Sigmoid colon (tissue), 7 donors: ENCODE results near the gene ARID5B. TPM values are rescaled to one million over a fixed set of nuclear protein-coding genes. Genes with fewer than 3 reads are reported as not detected.

Source experiments
- DNase-seq: peaks from one replicate; pipeline ENCODE4 v3.0.0-alpha.2; 2019
- H3K27ac ChIP-seq, 4 donors: fragments of 200-600 bp; sonication (generic); one replicate each; pipeline ENCODE4 v1.5.1; 2016 to 2019; ENCODE audit warnings: mild to moderate bottlenecking in 1 of 4
- H3K27me3 ChIP-seq, 3 donors: fragments of 200-600 bp; sonication (generic); one replicate each; pipeline ENCODE4 v1.5.1; 2019; ENCODE audit warnings: mild to moderate bottlenecking in 1 of 3
- H3K36me3 ChIP-seq, 4 donors: fragments of 200-600 bp; sonication (generic); one replicate each; pipeline ENCODE4 v1.5.1; 2016 to 2019
- H3K4me1 ChIP-seq, 4 donors: fragments of 200-600 bp; sonication (generic); one replicate each; pipeline ENCODE4 v1.5.1; 2017 to 2019
- H3K4me3 ChIP-seq, 4 donors: fragments of 200-600 bp; sonication (generic); one replicate each; pipeline ENCODE4 v1.5.1; 2017 to 2019; ENCODE audit warnings: mild to moderate bottlenecking in 2 of 4, moderate library complexity in 1 of 4
- H3K9me3 ChIP-seq, 4 donors: fragments of 200-600 bp in 3 of 4; sonication (generic) in 3 of 4; one replicate each; pipeline versions ENCODE4 v1.5.1 to v1.6.1; 2013 to 2019
- EP300 ChIP-seq, 4 donors: sonication (generic); formaldehyde crosslinking; IDR thresholded peaks; one replicate each; pipeline ENCODE4 v1.6.1; 2017; ENCODE audit warnings: antibody characterized with exemption in 4 of 4
- POLR2A ChIP-seq, 2 donors: fragments of 450-650 bp; IDR thresholded peaks; one replicate each; pipeline ENCODE4 v1.6.1; 2016; ENCODE audit warnings: antibody characterized with exemption in 2 of 2, mild to moderate bottlenecking in 2 of 2, moderate library complexity in 2 of 2
- POLR2AphosphoS5 ChIP-seq, 4 donors: sonication (generic); formaldehyde crosslinking; IDR thresholded peaks; one replicate each; pipeline ENCODE4 v1.6.1; 2017; ENCODE audit warnings: antibody characterized with exemption in 4 of 4
- WGBS, 2 donors: extraction: QIAGEN DNeasy Blood & Tissue Kit; methylation state at CpG; one replicate each; pipeline ENCODE4 v1.1.7; 2013; 5-methylcytosine and 5-hydroxymethylcytosine counted together
- intact Hi-C: fragments of 100-400 bp; cut with DNase I; formaldehyde crosslinking; loops from one replicate; pipeline ENCODE4 v1.15.1; 2023
- polyA plus RNA-seq, 3 donors: library from polyadenylated mRNA; stranded (reverse); fragments of 200-250 nt; gene quantifications; one replicate each; pipeline ENCODE4 v1.2.3, GENCODE V29; 2013
- total RNA-seq, 4 donors: library from RNA; depleted of rRNA; stranded (reverse); fragments of >200 nt; gene quantifications; one replicate each; pipeline ENCODE4 v1.1.0, GENCODE V29; 2016
- TF ChIP-seq, protein P1 (sequence below), 4 experiments: fragments of 450-650 bp in 3 of 4; fragments of 200-600 bp in 1 of 4; IDR thresholded peaks; one replicate each; pipeline ENCODE4 v1.5.1; 2016 to 2019; ENCODE audit warnings: antibody characterized with exemption in 4 of 4, mild to moderate bottlenecking in 3 of 4, moderate library complexity in 2 of 4
- donor health status: healthy with polysubstance abuse.
- donor health status: Bipolar disorder and iron deficiency.
- donor health status: healthy.

Gene ARID5B
- total and polyA plus RNA-seq, 7 donors = 2.3 to 109 (median 29.6) TPM

DNA sequence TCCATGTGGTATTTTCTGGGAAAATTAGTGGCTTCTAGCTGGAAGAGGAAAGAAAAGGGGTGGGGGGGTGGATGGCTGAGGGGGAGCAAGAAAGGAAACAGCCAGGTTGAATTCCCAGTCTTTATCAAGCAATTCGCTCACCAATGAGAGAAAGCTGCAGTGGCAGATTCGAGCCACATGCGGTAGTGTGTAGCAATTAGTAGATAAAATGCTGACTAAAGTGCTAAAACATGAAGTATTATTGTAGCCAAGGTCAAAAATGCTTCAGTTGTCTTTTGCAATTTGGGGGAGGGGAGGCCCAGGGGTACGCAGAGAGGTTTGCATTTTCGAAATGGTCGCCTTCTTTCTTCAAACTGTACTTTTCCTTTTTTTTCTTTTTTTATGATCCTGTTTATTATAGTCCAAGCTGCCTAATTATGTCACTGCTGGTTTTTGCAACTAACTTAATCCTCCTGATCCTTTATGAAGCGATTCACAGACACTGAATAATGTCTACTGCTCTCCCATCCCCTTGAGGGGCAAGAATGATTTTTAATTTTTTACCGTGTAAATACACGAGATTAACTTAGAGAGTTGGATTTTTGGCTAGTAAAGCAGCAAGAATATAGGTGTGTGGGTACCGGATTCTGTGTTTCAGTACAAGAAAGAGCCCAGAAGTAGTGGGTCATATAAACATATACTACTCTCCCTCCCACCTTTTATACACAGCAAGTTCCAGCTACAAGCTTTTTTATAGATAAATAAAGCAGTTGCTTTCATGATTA is 3.6 kb upstream of the ARID5B start:
- TF ChIP-seq, protein P1, sequence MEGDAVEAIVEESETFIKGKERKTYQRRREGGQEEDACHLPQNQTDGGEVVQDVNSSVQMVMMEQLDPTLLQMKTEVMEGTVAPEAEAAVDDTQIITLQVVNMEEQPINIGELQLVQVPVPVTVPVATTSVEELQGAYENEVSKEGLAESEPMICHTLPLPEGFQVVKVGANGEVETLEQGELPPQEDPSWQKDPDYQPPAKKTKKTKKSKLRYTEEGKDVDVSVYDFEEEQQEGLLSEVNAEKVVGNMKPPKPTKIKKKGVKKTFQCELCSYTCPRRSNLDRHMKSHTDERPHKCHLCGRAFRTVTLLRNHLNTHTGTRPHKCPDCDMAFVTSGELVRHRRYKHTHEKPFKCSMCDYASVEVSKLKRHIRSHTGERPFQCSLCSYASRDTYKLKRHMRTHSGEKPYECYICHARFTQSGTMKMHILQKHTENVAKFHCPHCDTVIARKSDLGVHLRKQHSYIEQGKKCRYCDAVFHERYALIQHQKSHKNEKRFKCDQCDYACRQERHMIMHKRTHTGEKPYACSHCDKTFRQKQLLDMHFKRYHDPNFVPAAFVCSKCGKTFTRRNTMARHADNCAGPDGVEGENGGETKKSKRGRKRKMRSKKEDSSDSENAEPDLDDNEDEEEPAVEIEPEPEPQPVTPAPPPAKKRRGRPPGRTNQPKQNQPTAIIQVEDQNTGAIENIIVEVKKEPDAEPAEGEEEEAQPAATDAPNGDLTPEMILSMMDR (IDR thresholded peaks at IDR 0.05) = peak; percentile 21 to 52 (median 44)
- TF ChIP-seq EP300 (IDR thresholded peaks at IDR 0.05) = no peak
- TF ChIP-seq POLR2AphosphoS5 (IDR thresholded peaks at IDR 0.05) = peak in 1 of 4 donors; percentile 24
- 9 to 40% methylated on average over 10 of the region's 10 CpGs for WGBS, 2 donors
- no peaks in the 10 kb centered on the region for H3K9me3 ChIP-seq
- H3K27me3 ChIP-seq = no peaks in the 10 kb centered on the region
- peak overlapping the region in 3 of 4 donors; percentile 30 to 98 (median 36) for H3K27ac ChIP-seq
- intact Hi-C loops = no loop called here
- H3K4me3 ChIP-seq = peak overlapping the region in 3 of 4 donors; percentile 36 to 40 (median 37)
- DNase-seq = peak; percentile 70
- no peaks in the 10 kb centered on the region for H3K36me3 ChIP-seq
- H3K4me1 ChIP-seq = peaks cover 0 to 31% (median 19%) of the 10 kb centered on the region in 4 donors

DNA sequence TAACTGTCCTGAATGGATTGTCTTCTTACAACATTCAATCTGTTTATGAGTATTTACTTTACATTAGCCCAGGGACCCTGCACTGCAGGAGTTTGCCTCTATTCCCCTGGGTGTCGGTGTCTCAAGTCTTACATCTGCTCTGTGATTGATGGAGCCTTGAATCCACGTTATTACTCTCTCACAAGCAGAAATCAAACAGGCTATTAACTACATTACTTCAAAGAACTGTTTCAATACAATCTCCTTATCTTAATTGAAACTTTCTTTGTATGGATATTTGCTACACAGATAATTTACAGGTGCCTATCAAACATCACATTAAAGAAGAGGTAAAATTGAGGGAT is 3.1 kb upstream of the ARID5B start:
- Histone ChIP-seq H3K9me3 (no peaks in the 10 kb centered on the region), H3K36me3 (no peaks in the 10 kb centered on the region), H3K27me3 (no peaks in the 10 kb centered on the region), H3K27ac (peak overlapping the region in 3 of 4 donors; percentile 30 to 98 (median 36)), H3K4me3 (no peak overlapping the region), H3K4me1 (peaks cover 0 to 31% (median 19%) of the 10 kb centered on the region in 4 donors)
- TF ChIP-seq POLR2AphosphoS5 (IDR thresholded peaks at IDR 0.05) (no peak), POLR2A (IDR thresholded peaks at IDR 0.05) (no peak), EP300 (IDR thresholded peaks at IDR 0.05) (no peak)
- TF ChIP-seq, protein P1 (IDR thresholded peaks at IDR 0.05) = no peak
- WGBS, 2 donors = 8 to 30% methylated on average over 2 of the region's 2 CpGs
- no peak for DNase-seq
- intact Hi-C loops = no loop called here

DNA sequence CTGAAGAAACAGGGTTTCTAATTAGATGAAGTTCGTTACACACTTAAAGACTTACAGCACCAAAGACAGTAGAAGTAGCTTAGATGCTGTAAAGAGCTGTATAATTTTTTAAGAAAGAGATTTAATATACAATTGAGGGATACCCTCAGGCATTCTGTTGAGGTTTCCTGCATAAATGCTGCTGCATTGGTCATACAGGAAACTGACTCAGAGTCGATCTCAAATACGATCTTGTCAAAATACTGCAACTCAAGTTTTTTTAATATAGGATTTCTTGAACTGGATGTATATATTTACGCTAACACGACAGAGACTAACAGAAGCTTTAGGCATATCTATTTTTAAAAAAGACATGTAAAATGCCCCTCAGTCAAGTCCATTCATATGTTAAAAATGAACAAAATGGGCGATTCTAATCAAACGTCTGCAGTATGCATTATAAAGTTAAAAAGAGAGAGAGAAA is 2.4 kb upstream of the ARID5B start:
- TF ChIP-seq, protein P1 (IDR thresholded peaks at IDR 0.05) = no peak
- no peak for TF ChIP-seq POLR2AphosphoS5 (IDR thresholded peaks at IDR 0.05)
- TF ChIP-seq EP300 (IDR thresholded peaks at IDR 0.05) = no peak
- TF ChIP-seq POLR2A (IDR thresholded peaks at IDR 0.05) = no peak
- no peak for DNase-seq
- H3K4me3 ChIP-seq = no peak overlapping the region
- intact Hi-C loops = no loop called here
- H3K27me3 ChIP-seq = no peaks in the 10 kb centered on the region
- H3K9me3 ChIP-seq = no peaks in the 10 kb centered on the region
- peak overlapping the region; percentile 93 to 98 (median 96) for H3K27ac ChIP-seq
- no peaks in the 10 kb centered on the region for H3K36me3 ChIP-seq
- 19 to 29% methylated on average over 7 of the region's 7 CpGs for WGBS, 2 donors
- H3K4me1 ChIP-seq = peaks cover 0 to 32% (median 20%) of the 10 kb centered on the region in 4 donors

DNA sequence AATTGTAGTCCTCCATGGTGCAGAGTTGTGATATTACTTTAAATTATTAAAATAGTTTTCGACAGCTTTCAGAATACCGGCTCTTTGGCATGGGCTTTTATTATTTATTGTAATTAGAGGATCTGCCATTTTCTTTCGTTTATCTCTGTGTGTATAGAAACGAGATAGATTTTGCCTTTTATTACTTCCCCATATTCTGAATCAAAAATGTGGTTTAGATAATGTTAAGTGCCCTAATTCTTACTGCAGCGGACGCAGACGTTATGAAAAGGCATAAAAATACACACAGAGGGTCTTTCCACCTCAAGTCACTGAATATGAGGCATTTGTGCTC is 1.9 kb upstream of the ARID5B start:
- DNase-seq = no peak
- Histone ChIP-seq H3K9me3 (no peaks in the 10 kb centered on the region), H3K4me3 (peak overlapping the region in 3 of 4 donors; percentile 67 to 75 (median 70)), H3K4me1 (peaks cover 0 to 37% (median 23%) of the 10 kb centered on the region in 4 donors), H3K27ac (peak overlapping the region; percentile 93 to 98 (median 96)), H3K27me3 (no peaks in the 10 kb centered on the region), H3K36me3 (no peaks in the 10 kb centered on the region)
- TF ChIP-seq, protein P1 (IDR thresholded peaks at IDR 0.05) = no peak
- TF ChIP-seq EP300 (IDR thresholded peaks at IDR 0.05) = no peak
- no peak for TF ChIP-seq POLR2AphosphoS5 (IDR thresholded peaks at IDR 0.05)
- TF ChIP-seq POLR2A (IDR thresholded peaks at IDR 0.05) = no peak
- 3 to 8% methylated on average over 7 of the region's 7 CpGs for WGBS, 2 donors
- intact Hi-C loops = no loop called here
